Mesenteric fat pad (tissue), 1 donor: ENCODE data around the gene HYAL3. TPM values are rescaled to one million over a fixed set of nuclear protein-coding genes. Genes with fewer than 3 reads are reported as not detected.
"Not testable (repeated sequence)": the region's sequence is repeated elsewhere in the genome, so short reads cannot be mapped to it uniquely, and the experiment has no call there.

Source experiments
- DNase-seq: peaks from one replicate; pipeline ENCODE4 v3.0.0-alpha.2; 2020; ENCODE audit warnings: low spot score
- total RNA-seq: library from RNA; stranded (reverse); fragmentation: NEBNext Ultra II Directional; extraction: Animal tissue kit (Norgen Biotek cat#: 25700); gene quantifications from one replicate; pipeline ENCODE4 v1.2.1, GENCODE V29; 2021
- donor health status: DM: yes; HTN: yes; CAD: no.

HYAL3 gene
- total RNA-seq, 1 donor from 2014 or later = 1.4 TPM

DNA sequence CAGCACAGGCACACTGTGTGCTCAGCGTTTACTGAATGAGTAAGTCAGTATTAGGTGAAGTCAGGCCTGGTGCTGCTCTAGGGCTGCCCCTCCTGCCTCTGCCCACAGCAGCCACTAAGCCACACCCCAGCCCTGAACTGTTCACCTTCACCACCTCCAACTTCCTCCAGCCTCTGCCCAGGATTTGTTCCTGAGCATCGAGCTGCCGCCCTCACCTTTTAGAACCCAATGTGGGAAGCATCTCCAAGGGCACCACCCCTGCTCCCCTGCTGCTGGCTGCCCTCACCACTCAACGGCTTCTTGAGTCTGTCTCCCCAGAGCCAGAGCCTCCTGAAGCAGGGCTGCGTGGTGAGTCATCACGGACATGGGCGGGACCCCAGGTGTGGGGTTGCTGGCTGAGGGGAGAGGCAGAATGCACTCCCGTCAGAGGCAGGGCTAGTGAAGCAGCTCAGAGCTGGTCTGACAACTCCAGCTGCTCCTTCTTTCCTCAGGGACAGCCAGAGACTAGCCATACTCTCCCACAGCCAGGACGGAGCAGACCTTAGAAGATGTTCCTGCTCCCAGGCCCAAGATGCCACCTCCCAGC lies 17.5 kb upstream of the HYAL3 start:
- DNase-seq = no peak

- DNase-seq = no peak
These were observed 15.6 kb upstream of the HYAL3 start for GRCh38 chr3:50314816-50315215.

GRCh38 chr3:50314342-50314741 lies 15.1 kb upstream of the HYAL3 start:
- DNase-seq = no peak

DNA sequence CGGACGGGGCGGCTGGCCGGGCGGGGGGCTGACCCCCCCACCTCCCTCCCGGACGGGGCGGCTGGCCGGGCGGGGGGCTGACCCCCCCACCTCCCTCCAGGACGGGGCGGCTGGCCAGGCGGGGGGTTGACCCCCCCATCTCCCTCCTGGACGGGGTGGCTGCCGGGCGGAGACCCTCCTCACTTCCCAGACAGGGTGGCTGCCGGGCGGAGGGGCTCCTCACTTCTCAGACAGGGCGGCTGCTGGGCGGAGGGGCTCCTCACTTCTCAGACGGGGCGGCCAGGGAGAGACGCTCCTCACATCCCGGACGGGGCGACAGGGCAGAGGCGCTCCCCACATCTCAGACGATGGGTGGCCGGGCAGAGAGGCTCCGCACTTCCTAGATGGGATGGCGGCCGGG lies 12.8 kb upstream of the HYAL3 start:
- not testable (repeated sequence) for DNase-seq

- DNase-seq = no peak
These were observed 5.4 kb upstream of the HYAL3 start for GRCh38 chr3:50304601-50305000.

DNA sequence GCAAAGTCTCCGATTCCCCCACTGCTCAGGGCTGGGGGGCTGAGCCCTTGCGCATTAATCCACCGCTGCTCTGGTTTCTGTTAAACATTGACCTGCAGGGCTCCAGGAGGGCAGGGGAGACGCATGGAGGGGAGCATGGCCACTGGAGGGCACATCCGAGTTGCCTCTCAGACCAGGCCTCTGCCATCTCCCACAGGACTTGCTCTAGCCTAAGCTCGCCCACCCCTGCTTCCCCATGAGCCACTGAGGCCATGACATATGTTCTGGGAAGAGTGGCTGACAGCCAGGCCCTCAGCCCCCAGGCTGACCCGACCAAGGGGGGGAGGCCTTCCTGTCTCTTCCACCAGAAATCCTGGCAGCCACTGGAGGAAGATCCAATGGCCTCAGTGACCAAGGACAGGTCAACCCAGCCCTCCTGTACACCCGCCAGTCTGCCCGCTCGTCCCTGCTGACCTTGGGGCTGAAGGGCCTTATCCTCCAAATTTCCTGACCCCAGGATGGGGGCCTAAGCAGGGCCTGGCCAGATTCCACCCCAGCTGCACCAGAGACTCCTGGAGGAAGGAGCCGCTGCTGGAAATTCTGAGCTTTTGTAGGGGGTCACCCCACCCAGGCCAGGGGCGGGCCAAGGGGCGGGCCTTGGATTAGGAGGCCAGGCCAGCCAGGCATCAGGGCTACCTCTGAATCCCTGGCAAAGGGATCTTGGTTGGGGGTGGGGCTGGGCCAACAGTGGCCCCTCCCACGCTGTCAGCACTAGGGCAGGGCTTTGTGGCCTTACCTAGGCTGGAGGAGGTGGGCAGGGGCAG lies 4.0 kb upstream of the HYAL3 start, which contains the start of gene HYAL1:
Gene HYAL1, minus strand, starts transcription at position 562 of the 803 bp plus-strand sequence. CDS start 618 bp downstream, outside the sequence.
- no peak for DNase-seq

DNA sequence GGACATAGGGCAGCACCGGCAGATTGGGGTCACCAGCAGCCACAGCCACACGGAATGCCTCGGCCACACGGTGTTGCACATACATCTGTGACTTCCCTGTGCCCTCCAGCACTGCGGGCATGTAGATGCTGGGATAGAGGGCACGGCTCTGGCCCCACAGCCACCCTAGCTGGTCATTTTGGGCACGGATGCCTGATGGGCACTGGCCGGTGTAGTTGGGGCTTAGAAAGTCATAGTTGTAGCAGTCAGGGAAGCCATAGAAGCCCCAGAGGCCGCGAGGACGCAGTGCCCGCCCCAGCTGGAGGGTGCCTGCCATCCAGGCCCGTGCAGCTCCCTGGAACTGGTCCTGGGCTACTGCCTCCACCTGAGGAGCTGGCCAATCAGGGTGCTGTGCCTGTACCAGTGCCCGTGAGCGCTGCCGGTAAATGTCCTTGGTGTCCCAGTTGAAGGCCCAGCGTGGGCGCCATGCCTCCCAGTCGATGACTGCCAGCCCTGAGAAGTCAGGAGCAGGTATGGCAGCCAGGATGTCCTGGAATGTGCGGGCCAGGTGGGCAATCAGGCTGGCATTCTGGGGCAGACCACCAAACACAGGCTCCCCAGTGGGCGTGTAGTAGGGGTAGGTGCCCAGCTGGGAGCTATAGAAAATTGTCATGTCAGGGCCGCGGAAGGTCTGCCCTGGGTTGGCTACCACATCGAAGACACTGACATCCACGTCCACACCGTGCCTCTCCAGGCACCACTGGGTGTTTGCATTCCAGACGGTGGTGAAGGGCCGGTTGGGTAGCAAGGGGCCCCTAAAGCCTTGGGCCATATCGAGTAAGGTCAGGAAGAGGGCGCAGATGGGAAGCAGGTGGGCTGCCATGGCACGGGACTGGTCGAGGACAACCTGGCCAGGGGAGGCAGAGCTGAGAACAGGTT lies 3.1 kb upstream of the HYAL3 start:
- DNase-seq = no peak

- no peak for DNase-seq
These were observed 1.6 kb upstream of the HYAL3 start for GRCh38 chr3:50300681-50301254.

GRCh38 chr3:50299929-50300680 lies 900 bp upstream of the HYAL3 start:
- no peak for DNase-seq

- no peak for DNase-seq
These were observed 378 bp upstream of the HYAL3 start for GRCh38 chr3:50299638-50299928.

GRCh38 chr3:50297896-50298725 lies 1.1 kb downstream of the HYAL3 start:
- DNase-seq = no peak

DNA sequence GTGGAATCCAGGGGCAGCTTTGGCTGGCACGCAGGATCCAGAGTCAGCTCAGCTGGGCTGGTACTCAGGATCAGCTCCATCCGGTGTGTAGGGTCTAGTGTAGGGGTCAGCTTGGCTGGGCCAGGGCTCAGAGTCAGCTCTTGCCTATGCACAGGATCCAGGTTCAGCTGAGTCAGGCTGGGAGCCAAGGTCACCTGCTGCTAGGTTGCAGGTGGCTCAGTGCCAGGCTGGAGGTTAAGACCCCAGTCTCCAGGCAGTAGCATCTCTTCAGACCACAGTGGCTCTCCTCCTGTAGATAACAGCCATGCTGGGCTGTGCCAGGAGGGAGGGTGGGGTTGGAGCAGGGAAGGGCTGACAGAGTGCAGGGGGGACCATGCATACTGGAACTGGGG lies 1.8 kb downstream of the HYAL3 start:
- DNase-seq = no peak

GRCh38 chr3:50296721-50297383 lies 2.4 kb downstream of the HYAL3 start:
- no peak for DNase-seq

- no peak for DNase-seq
These were observed 3.4 kb downstream of the HYAL3 start for GRCh38 chr3:50295553-50296431.

- DNase-seq = no peak
These were observed 4.5 kb downstream of the HYAL3 start for GRCh38 chr3:50294492-50295403.

GRCh38 chr3:50294089-50294488 lies 5.1 kb downstream of the HYAL3 start:
- DNase-seq = no peak

GRCh38 chr3:50293079-50293801 lies 6.0 kb downstream of the HYAL3 start:
- DNase-seq = no peak
